ENCODE results near the gene FKBP7.

- TF ChIP-seq POLR2A (IDR thresholded peaks at IDR 0.05; ENCODE audit: low read depth, low read length) (no peak), POLR2AphosphoS5 (IDR thresholded peaks at IDR 0.05; ENCODE audit: low read depth, low read length) (no peak), TAF1 (IDR thresholded peaks at IDR 0.05; ENCODE audit: borderline replicate concordance, low read depth, low read length) (no peak)
Observed at GRCh38 chr2:178502751-178503150, 24.4 kb upstream of the FKBP7 start.

All from GM12892 (cell line).